HG03103 (cell line): ENCODE data around the gene TRIP10.
"Not testable (repeated sequence)": the region's sequence is repeated elsewhere in the genome, so short reads cannot be mapped to it uniquely, and the experiment has no call there.

Source experiments
- ATAC-seq: cut with Tn5 transposase; IDR thresholded peaks from one replicate; pipeline ENCODE4 v1.9.1; 2021; ENCODE audit warnings: low read depth; ENCODE audit not compliant: unreplicated experiment

Gene TRIP10

GRCh38 chr19:6739390-6739882 is at the start of gene TRIP10:
TSS of gene TRIP10 (plus strand) at chr19:6739680. CDS start at chr19:6739762, 82 bp downstream.
- no peak for ATAC-seq

DNA sequence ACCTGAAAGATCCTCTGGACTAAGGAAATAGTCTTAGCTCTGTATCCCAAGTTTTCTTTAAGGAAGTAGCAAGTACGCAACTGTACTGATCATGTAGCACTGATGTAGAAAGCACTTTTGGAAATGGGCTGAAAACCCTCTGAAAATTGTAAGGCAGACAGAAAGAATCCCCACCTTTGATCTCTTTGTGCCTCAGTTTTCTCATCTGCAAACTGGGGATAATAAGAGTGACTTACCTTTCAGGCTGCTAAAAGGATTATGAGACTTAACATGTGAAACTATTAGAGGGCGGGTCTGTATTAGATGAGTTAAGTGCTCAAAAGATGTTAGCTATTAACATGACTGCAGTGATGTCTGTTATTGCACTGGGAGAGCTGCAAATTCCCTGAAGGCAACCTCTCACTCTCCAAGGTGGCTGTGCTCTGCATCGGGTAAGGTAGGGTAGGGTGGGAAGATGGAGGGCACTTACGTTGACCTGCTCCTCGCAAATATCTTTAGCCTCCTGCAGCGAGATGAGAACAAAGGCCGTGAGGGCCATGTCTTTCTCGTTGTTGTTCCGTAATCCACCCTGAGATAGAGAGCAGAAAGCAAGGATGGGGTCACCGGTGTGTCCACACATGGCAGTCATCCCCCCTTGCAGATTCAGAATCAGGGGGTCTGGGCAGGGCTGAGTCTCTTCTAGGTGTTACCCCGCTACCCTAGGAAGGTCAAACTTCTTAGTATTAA is 49.2 kb upstream of the TRIP10 start:
- no peak for ATAC-seq

DNA sequence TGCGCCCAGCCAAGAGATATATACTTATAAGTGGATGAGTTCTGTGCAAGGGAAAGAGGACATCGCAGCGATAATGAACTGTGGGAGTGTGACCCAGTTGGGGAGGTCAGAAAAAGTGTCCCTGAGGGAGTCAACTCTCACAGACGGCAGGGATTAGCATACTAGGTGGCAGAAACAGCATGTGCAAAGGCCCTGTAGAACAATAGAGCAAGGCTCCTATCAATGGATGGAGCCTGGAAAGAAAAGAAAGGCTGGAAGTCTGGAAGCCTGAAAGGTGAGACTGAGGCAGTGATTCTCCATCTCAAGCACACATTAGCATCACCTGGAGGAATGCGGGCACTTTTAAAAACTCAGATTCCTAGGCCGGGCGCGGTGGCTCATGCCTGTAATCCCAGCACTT is 48.1 kb upstream of the TRIP10 start:
- ATAC-seq = no peak

GRCh38 chr19:6692027-6692426 is 47.5 kb upstream of the TRIP10 start:
- no peak for ATAC-seq

DNA sequence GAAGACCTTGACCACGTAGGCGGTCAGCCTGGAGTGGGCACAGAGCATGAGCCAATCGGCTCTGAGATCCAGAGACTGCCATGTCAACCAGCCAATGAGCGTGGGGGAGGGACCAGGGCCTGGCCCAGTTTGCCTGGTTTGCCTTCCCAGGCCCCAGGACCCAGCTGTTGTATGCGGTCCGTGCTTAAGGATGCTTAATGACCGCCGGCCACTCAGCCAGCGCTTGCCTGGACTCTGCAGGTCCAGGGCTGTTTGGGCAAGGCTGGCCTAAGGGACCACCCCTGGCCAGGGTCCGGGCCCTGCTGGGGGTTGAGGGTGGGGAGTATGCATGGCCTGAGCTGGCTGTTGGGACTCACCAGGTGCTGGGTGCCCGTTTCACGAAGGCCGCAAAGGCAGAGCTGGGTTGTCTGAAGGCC is 46.4 kb upstream of the TRIP10 start:
- no peak for ATAC-seq

DNA sequence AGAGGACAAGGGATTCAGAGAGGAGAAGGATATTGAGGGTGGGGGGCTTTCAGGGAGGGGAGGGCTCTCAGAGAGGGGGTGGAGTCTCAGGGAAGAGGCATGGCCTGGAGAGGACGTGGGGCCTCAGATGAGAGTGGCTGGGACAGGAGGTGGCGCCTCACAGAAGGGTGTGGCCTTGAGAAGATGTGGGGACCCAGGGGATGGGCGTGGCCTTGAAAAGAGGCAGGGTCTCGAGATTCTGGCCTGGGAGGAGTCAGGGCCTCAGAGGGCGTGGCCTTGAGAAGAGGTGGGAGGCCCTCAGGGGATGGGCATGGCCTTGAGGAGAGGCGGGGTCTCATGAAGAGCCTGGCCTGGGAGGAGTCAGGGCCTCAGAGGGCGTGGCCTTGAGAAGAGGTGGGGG is 45.8 kb upstream of the TRIP10 start:
- ATAC-seq = no peak

DNA sequence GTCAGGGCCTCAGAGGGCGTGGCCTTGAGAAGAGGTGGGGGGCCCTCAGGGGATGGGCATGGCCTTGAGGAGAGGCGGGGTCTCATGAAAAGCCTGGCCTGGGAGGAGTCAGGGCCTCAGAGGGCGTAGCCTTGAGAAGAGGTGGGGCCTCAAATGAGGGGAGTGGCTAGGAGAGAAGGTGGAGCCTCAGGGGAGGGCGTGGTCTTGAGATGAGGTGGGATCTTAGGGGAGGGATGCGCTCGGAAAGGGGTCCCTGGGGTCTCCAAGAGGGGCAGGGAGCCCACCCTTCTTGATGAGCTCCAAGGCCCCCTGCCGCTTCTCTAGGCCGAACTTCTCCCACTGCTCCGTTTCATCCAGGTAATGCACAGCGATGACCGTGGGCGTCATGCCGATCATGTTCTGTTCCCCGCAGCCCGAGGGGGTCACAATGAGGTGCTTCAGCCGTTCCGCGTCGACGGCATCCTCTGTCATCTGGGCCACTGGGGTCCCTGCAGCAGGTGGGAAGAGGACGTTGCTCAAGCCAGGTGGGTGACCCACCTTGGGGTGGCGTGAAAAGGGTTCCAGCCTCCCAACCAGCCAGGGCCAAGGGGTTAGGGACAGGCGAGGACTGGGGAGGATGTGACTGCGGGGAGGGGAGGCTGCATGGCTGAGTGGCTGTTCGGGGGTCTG is 45.2 kb upstream of the TRIP10 start:
- ATAC-seq = no peak

GRCh38 chr19:6696239-6696820 is 43.1 kb upstream of the TRIP10 start:
- no peak for ATAC-seq

DNA sequence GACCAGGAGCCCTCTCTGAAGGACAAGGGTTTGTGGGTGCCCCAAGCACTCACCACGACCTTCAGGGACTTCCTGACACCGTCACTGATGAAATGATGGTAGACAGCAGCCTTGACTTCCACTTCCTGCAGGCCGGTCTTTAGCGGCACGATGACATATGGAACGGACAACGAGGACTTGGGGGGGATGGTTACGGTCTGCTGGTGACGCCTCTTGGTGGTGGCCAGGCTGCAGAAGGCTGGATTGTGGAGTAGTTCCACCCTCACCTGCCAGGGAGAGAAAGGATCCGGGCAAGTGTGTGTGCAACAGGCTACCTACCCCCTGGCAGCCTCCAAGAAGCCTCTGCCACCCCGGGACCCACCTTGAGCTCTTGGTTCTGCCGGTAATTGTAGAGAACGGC is 42.2 kb upstream of the TRIP10 start:
- no peak for ATAC-seq

GRCh38 chr19:6699935-6700334 is 39.5 kb upstream of the TRIP10 start:
- ATAC-seq = no peak

- no peak for ATAC-seq
These were observed 38.7 kb upstream of the TRIP10 start for GRCh38 chr19:6700586-6701316.

DNA sequence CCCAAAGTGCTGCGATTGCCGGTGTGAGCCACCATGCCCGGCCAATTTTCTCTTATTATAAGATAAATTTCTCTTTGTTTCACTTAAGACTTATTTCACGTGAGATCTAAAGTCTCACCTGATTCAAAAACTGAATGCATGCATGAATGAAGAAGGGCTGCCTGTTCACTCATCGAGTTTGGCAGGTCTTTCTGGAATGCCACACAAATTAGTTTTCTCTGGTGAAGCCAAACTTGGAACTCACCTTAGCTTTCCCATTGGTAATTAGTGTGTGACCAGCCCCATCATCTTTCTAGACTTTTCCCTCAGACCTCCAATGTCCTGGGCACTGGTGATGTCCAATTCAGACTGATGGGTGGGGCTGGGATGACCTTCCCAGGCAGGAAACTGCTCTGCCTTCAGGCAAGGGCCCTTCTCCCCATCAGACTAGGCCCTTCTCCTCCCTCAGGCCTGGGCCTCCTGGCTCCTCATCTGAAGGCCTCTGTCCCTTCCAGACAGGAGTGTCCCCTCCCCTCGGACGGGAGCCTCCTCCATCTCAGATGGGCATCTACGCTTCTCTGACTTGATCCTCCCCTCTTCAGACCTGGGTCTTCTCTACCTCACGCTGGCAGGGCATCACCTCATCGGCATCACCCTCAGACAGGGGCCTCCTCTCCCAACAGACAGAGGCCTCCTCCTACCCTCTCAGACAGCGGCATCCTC is 33.4 kb upstream of the TRIP10 start:
- no peak for ATAC-seq

DNA sequence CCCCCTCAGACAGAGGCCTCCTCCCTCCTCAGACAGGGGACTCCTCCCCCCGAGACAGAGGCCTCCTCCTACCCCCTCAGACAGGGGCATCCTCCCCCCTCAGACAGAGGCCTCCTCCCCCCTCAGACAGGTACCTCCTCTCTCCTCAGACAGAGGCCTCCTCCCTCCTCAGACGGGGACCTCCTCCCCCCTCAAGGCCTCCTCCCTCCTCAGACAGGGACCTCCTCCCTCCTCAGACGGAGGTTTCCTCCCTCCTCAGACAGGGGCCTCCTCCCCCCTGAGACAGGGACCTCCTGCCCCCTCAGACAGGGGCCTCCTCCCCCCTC is 32.9 kb upstream of the TRIP10 start:
- no peak for ATAC-seq

DNA sequence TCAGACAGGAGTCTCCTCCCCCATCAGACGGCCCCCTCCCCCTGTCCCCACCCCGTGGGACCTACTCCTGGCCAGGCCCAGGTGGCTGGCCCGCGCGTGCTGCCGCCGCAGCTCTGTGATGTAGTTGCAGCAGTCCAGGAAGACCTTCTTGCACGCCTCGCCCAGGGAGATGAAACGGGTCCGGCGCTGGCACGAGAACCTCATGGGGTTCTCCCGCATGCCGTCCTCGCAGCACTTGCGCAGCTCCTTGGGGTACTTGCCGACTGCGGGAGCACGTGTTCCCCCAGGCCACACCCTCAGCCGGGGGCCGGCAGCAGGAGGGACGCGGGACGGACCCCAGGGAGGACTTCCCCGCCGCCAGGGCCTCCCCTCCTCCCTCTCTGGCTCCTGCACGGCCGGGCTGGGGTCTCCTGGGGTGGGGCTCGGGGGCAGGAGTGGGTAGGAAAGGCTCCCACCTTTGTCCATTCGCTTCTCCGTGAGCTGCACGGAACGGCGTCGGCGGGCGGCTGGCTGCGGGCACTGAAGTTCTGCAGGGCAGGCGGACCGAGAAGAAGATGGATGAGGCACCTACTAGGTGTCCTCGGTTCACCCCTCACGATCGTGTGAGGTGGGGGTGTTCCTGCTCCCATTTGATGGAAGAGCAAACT is 32.3 kb upstream of the TRIP10 start:
- no peak for ATAC-seq

DNA sequence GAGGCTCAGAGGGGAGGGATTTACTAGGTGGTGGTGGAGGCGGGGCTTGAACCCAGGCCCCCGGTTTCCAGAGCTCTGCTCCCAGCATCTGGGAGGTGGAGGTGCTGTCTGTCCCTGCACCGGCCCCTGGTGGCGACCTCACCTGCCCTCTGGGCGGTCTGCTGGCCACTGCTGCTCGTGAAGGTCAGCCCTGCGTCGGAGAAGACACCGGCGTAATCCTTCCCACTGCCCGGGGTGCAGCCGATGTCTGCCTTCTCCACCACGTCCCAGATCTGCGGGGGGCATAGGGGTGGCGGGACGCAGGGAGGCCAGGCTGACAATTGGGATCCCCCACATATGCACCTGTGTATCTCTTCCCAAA is 31.8 kb upstream of the TRIP10 start:
- ATAC-seq = no peak

- no peak for ATAC-seq
These were observed 31.1 kb upstream of the TRIP10 start for GRCh38 chr19:6708346-6708745.

DNA sequence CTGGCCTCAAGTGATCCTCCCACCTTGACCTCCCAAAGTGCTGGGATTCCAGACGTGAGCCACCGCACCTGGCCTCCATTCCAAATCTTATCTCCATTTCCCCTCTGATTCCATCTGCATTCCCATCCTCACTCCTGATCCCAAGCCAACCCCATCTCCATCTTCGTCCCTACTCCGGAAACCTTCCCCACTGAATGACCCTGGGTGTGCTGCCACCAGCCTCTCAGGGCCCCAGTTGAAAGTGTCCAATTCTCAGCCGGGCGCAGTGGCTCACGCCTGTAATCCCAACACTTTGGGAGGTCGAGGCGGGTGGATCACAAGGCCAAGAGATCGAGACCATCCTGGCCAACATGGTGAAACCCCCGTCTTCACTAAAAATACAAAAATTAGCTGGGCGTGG is 30.6 kb upstream of the TRIP10 start:
- not testable (repeated sequence) for ATAC-seq

DNA sequence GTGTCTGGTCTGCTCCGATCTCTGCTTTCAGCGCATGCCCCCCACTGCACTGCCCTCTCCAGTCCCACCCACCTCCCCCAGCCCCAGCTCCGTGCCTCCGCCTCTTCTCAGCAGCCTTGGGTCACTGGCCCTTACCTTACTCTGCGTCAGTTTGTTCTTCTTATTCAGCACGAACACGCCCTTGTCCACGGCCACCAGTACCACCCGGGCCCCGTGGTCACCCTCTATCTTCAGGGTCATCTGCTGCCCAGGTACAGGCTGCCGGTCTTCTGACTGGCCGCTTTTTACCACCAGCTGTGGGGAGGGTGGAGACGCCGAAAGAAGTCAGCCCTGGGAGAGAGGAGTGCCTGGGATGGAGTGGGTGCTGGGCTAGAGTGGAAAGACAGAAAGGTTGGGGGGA is 29.9 kb upstream of the TRIP10 start:
- ATAC-seq = no peak

DNA sequence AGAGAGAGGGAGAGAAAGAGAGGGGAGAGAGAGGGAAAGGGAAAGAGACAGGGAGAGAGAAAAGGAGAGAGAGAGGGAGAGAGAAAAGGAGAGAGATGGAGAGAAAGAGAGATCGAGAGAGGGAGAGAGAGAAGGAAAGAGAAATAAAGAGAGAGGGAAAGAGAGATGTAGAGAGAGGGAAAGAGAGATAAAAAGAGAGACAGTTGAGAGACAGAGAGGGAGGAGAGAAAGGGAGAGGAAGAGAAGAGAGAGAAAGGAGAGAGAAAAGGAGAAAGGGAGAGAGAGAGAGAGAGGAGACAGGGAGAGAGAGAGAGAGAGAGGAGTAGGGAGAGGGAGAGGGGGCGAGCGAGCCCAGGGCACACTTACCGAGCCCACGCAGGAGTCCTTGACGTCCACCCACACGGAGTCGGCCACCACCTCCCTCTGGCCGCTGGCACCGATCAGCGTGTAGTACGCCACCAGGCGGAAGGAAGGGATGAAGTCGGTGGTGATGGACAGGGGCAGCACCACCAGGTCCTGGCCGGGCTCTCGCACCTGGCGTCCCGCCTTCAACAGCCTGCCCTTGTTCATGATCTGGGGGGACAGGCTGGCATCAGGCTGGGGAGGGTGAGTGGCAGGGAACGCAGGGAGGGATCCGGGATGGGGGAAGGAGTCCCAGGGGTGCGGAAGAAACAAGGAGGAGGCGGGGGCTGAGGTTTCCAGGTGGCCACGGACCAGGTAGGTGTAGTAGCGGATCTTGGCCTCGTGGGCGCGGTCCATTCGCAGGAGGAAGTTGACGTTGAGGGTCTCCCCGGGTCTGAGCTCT is 29.0 kb upstream of the TRIP10 start:
- ATAC-seq = no peak

DNA sequence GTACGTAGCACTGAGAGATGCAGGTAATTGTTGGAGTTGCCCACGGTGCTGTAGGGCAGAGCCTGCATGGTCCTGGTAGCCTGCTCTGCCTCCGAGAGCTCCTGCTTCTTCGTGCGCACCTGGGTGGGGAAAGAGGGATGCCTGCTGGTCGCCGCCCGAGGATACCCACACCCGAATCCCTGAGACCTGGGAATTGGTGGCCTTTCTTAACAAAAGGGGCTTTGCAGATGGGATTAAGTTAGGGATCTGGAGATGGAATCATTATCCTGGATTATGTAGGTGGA is 28.5 kb upstream of the TRIP10 start:
- ATAC-seq = no peak
